ENCODE data around the gene CASR.

- TF ChIP-seq CTCF (conservative IDR thresholded peaks at IDR 0.05; ENCODE audit: low read depth, low read length) (no peak), EZH2 (IDR thresholded peaks at IDR 0.05; ENCODE audit: borderline replicate concordance, low read depth, low read length, poor library complexity, severe bottlenecking) (no peak)
Observed at GRCh38 chr3:122246199-122246598, 62.7 kb downstream of the CASR start.

All from A673 (cell line).